Spleen (tissue), 11 donors: ENCODE data around the gene AWAT2. TPM values are rescaled to one million over a fixed set of nuclear protein-coding genes. Genes with fewer than 3 reads are reported as not detected.

ENCODE experiments used
- DNase-seq: peaks from one replicate; pipeline ENCODE4 v3.0.0-alpha.2; 2020
- H3K27ac ChIP-seq, 8 donors: fragments of 200-600 bp; sonication (generic) in 7 of 8; 1 replicate in 4 of 8; 2 replicates in 4 of 8; pipeline versions ENCODE4 v1.5.0 to v1.8.0; 2016 to 2021; ENCODE audit warnings: inconsistent platforms in 4 of 8, mild to moderate bottlenecking in 4 of 8, moderate library complexity in 1 of 8
- H3K27me3 ChIP-seq, 7 donors: fragments of 200-600 bp; sonication (generic) in 6 of 7; replicated peaks in 1 of 7; 1 replicate in 4 of 7; 2 replicates in 3 of 7; pipeline versions ENCODE4 v1.5.0 to v1.8.0; 2016 to 2021; ENCODE audit warnings: inconsistent platforms in 3 of 7, mild to moderate bottlenecking in 1 of 7
- H3K36me3 ChIP-seq, 6 donors: fragments of 200-600 bp; sonication (generic) in 5 of 6; 1 replicate in 4 of 6; 2 replicates in 2 of 6; pipeline versions ENCODE4 v1.5.0 to v1.8.0; 2016 to 2021; ENCODE audit warnings: inconsistent platforms in 2 of 6
- H3K4me1 ChIP-seq, 6 donors: fragments of 200-600 bp; sonication (generic) in 5 of 6; 1 replicate in 3 of 6; 2 replicates in 3 of 6; pipeline versions ENCODE4 v1.5.0 to v1.8.0; 2016 to 2021; ENCODE audit warnings: inconsistent platforms in 3 of 6
- H3K4me3 ChIP-seq, 8 donors: fragments of 200-600 bp; sonication (generic) in 7 of 8; 1 replicate in 4 of 8; 2 replicates in 4 of 8; pipeline versions ENCODE4 v1.5.0 to v1.8.0; 2016 to 2021; ENCODE audit warnings: inconsistent platforms in 4 of 8, mild to moderate bottlenecking in 4 of 8, moderate library complexity in 2 of 8
- H3K9me3 ChIP-seq, 8 donors: fragments of 200-600 bp; sonication (generic) in 7 of 8; 1 replicate in 4 of 8; 2 replicates in 4 of 8; pipeline versions ENCODE4 v1.5.0 to v1.8.0; 2016 to 2021; ENCODE audit warnings: inconsistent platforms in 4 of 8
- CTCF ChIP-seq, 11 experiments: fragments of 200-600 bp in 7 of 11; fragments of 450-650 bp in 4 of 11; sonication (generic) in 4 of 11; IDR thresholded peaks in 8 of 11; conservative IDR thresholded peaks in 3 of 11; 1 replicate in 7 of 11; 2 replicates in 4 of 11; pipeline versions ENCODE4 v1.4.0 to v1.8.0; 2016 to 2021; ENCODE audit warnings: antibody characterized with exemption in 11 of 11, inconsistent platforms in 4 of 11, mild to moderate bottlenecking in 1 of 11
- POLR2A ChIP-seq, 3 donors: fragments of 450-650 bp; IDR thresholded peaks; one replicate each; pipeline ENCODE4 v1.5.1; 2017; ENCODE audit warnings: antibody characterized with exemption in 3 of 3, mild to moderate bottlenecking in 1 of 3
- POLR2AphosphoS5 ChIP-seq, 3 donors: sonication (generic); formaldehyde crosslinking; IDR thresholded peaks; one replicate each; pipeline ENCODE4 v1.5.1; 2017; ENCODE audit warnings: antibody characterized with exemption in 3 of 3
- WGBS, 5 donors: extraction: QIAGEN DNeasy Blood & Tissue Kit in 3 of 5; methylation state at CpG; one replicate each; pipeline versions ENCODE4 v1.1.5 to v1.1.7; 2013 to 2018; 5-methylcytosine and 5-hydroxymethylcytosine counted together
- intact Hi-C: fragments of 100-400 bp; cut with DNase I; formaldehyde crosslinking; loops from one replicate; pipeline ENCODE4 v1.15.0; 2023; ENCODE audit warnings: low total_unique reads
- polyA plus RNA-seq, 3 donors: library from polyadenylated mRNA; stranded (reverse); fragments of 200-250 nt; gene quantifications; one replicate each; pipeline ENCODE4 v1.2.1, GENCODE V29; 2013
- total RNA-seq, 7 donors: library from RNA; depleted of rRNA in 3 of 7; stranded (reverse); fragments of >200 nt in 3 of 7; fragmentation: NEBNext Ultra II Directional in 4 of 7; extraction: Animal tissue kit (Norgen Biotek cat#: 25700) in 4 of 7; gene quantifications; one replicate each; pipeline versions ENCODE4 v1.1.0 to v1.2.1, GENCODE V29; 2016 to 2021
- donor health status: healthy with polysubstance abuse.
- donor health status: DM: no; HTN: no; CAD: no; lungs with moderate emphysema.
- donor health status: DM: no; HTN: no; CAD: no.
- donor health status: Bipolar disorder and iron deficiency.
- donor health status: healthy.
- donor health status: DM: no; HTN: no; CAD: no.
- donor health status: DM: yes; HTN: yes; CAD: no.

AWAT2 gene
- total and polyA plus RNA-seq, 10 donors, result not detected

GRCh38 chrX:70062076-70062475, 12.3 kb upstream of the AWAT2 start, which contains the start of gene OTUD6A:
OTUD6A (plus strand) TSS chrX:70062457; CDS start chrX:70062525, 68 bp downstream.
- peaks cover 0 to 7% (median 0%) of the 10 kb centered on the region in 7 donors for H3K27me3 ChIP-seq
- no peak within 1 kb of the TSS for H3K4me3 ChIP-seq
- H3K4me1 ChIP-seq, result no peaks in the 10 kb centered on the region
- intact Hi-C loops, result no loop called here
- no peaks in the 10 kb centered on the region for H3K9me3 ChIP-seq
- TF ChIP-seq POLR2A (IDR thresholded peaks at IDR 0.05), result no peak
- no peak for DNase-seq
- H3K27ac ChIP-seq, result no peak within 1 kb of the TSS
- 86 to 98% (median 95%) methylated on average over 11 to 14 of the region's 14 CpGs for WGBS, 5 donors
- H3K36me3 ChIP-seq, result no peaks in the 10 kb centered on the region

GRCh38 chrX:70054391-70054790, 4.7 kb upstream of the AWAT2 start:
- TF ChIP-seq POLR2AphosphoS5 (IDR thresholded peaks at IDR 0.05), result no peak
- TF ChIP-seq POLR2A (IDR thresholded peaks at IDR 0.05), result no peak
- TF ChIP-seq CTCF (IDR thresholded peaks at IDR 0.05 in 8 of 11, conservative IDR thresholded peaks at IDR 0.05 in 3 of 11), result no peak
- WGBS, 5 donors, result 68 to 89% (median 85%) methylated on average over 5 of the region's 5 CpGs
- DNase-seq, result no peak
- Histone ChIP-seq H3K27me3 (peaks cover 0 to under 1% (median 0%) of the 10 kb centered on the region in 7 donors), H3K9me3 (no peaks in the 10 kb centered on the region), H3K4me3 (no peak overlapping the region), H3K4me1 (no peaks in the 10 kb centered on the region), H3K36me3 (no peaks in the 10 kb centered on the region), H3K27ac (no peak overlapping the region)
- intact Hi-C loops, result no loop called here

GRCh38 chrX:70052895-70053615, 3.3 kb upstream of the AWAT2 start:
- H3K4me1 ChIP-seq, result no peaks in the 10 kb centered on the region
- H3K4me3 ChIP-seq, result no peak overlapping the region
- no peak overlapping the region for H3K27ac ChIP-seq
- 70 to 91% (median 85%) methylated on average over 9 to 11 of the region's 11 CpGs for WGBS, 5 donors
- no peaks in the 10 kb centered on the region for H3K36me3 ChIP-seq
- no peak for DNase-seq
- no peak for TF ChIP-seq POLR2A (IDR thresholded peaks at IDR 0.05)
- no peak for TF ChIP-seq POLR2AphosphoS5 (IDR thresholded peaks at IDR 0.05)
- no peak for TF ChIP-seq CTCF (IDR thresholded peaks at IDR 0.05 in 8 of 11, conservative IDR thresholded peaks at IDR 0.05 in 3 of 11)
- peaks cover 0 to 9% (median 0%) of the 10 kb centered on the region in 7 donors for H3K27me3 ChIP-seq
- intact Hi-C loops, result no loop called here
- H3K9me3 ChIP-seq, result no peaks in the 10 kb centered on the region

- Histone ChIP-seq H3K4me1 (no peaks in the 10 kb centered on the region), H3K27ac (no peak overlapping the region), H3K36me3 (no peaks in the 10 kb centered on the region), H3K27me3 (peaks cover 0 to 14% (median 0%) of the 10 kb centered on the region in 7 donors), H3K4me3 (no peak overlapping the region), H3K9me3 (no peaks in the 10 kb centered on the region)
- TF ChIP-seq CTCF (IDR thresholded peaks at IDR 0.05 in 8 of 11, conservative IDR thresholded peaks at IDR 0.05 in 3 of 11) (no peak), POLR2AphosphoS5 (IDR thresholded peaks at IDR 0.05) (no peak), POLR2A (IDR thresholded peaks at IDR 0.05) (no peak)
- DNase-seq, result no peak
- WGBS, 5 donors, result 66 to 100% (median 85%) methylated on average over 1 to 3 of the region's 3 CpGs
- intact Hi-C loops, result no loop called here
Measured at GRCh38 chrX:70049406-70049805, 332 bp downstream of the AWAT2 start.
